ENCODE measurements around the gene ARHGEF7. TPM values are rescaled to one million over a fixed set of nuclear protein-coding genes. Genes with fewer than 3 reads are reported as not detected.

The ARHGEF7 gene
- total RNA-seq, 4 donors from 2014 or later, result 11.5 to 57.2 (median 36.5) TPM

- TF ChIP-seq CTCF (IDR thresholded peaks at IDR 0.05) (no peak), POLR2A (IDR thresholded peaks at IDR 0.05) (no peak)
- intact Hi-C loops (cut with DNase I), result no loop called here
- peaks cover 0 to 63% (median 3%) of the 10 kb centered on the region in 4 donors for H3K27me3 ChIP-seq
- no peak for DNase-seq
- H3K9me3 ChIP-seq, result no peaks in the 10 kb centered on the region
- no peak overlapping the region for H3K4me3 ChIP-seq
- 100% methylated on average over 1 of the region's 9 CpGs; no CpG with 5 or more reads in 1 of the 2 donors for WGBS, 2 donors
- no peak overlapping the region for H3K27ac ChIP-seq
- no peaks in the 10 kb centered on the region for H3K36me3 ChIP-seq
- no peaks in the 10 kb centered on the region for H3K4me1 ChIP-seq
Measured at GRCh38 chr13:111093634-111094033, 21.5 kb upstream of the ARHGEF7 start.

- Histone ChIP-seq H3K4me3 (no peak overlapping the region), H3K9me3 (no peaks in the 10 kb centered on the region), H3K27ac (no peak overlapping the region), H3K4me1 (no peaks in the 10 kb centered on the region), H3K36me3 (no peaks in the 10 kb centered on the region), H3K27me3 (peaks cover 0 to 67% (median 3%) of the 10 kb centered on the region in 4 donors)
- intact Hi-C loops (cut with DNase I), result no loop called here
- 58 to 64% methylated on average over 20 to 24 of the region's 30 CpGs for WGBS, 2 donors
- no peak for DNase-seq
- no peak for TF ChIP-seq CTCF (IDR thresholded peaks at IDR 0.05)
- TF ChIP-seq POLR2A (IDR thresholded peaks at IDR 0.05), result no peak
Measured at GRCh38 chr13:111095031-111095840, 19.9 kb upstream of the ARHGEF7 start.

GRCh38 chr13:111095911-111096501, 19.1 kb upstream of the ARHGEF7 start:
- TF ChIP-seq CTCF (IDR thresholded peaks at IDR 0.05), result no peak
- Histone ChIP-seq H3K27me3 (peaks cover 0 to 75% (median 3%) of the 10 kb centered on the region in 4 donors), H3K36me3 (no peaks in the 10 kb centered on the region), H3K4me1 (no peaks in the 10 kb centered on the region), H3K27ac (no peak overlapping the region), H3K9me3 (no peaks in the 10 kb centered on the region), H3K4me3 (no peak overlapping the region)
- DNase-seq, result no peak
- WGBS, 2 donors, result 62 to 72% methylated on average over 9 of the region's 9 CpGs
- intact Hi-C loops (cut with DNase I), result no loop called here

- peaks cover 0 to 50% (median 3%) of the 10 kb centered on the region in 4 donors for H3K27me3 ChIP-seq
- no peaks in the 10 kb centered on the region for H3K36me3 ChIP-seq
- peaks cover 0 to 10% (median 0%) of the 10 kb centered on the region in 3 donors for H3K9me3 ChIP-seq
- no peaks in the 10 kb centered on the region for H3K4me1 ChIP-seq
- no peak for TF ChIP-seq CTCF (IDR thresholded peaks at IDR 0.05)
- no peak for TF ChIP-seq POLR2A (IDR thresholded peaks at IDR 0.05)
- WGBS, 2 donors, result 44% methylated on average over 1 of the region's 1 CpG
- intact Hi-C loops (cut with DNase I), result no loop called here
- H3K27ac ChIP-seq, result no peak overlapping the region
- H3K4me3 ChIP-seq, result no peak overlapping the region
- DNase-seq, result no peak
Measured at GRCh38 chr13:111099290-111099689, 15.8 kb upstream of the ARHGEF7 start.

- peaks cover 0 to 66% (median 0%) of the 10 kb centered on the region in 4 donors for H3K27me3 ChIP-seq
- no peak overlapping the region for H3K27ac ChIP-seq
- no peak for DNase-seq
- TF ChIP-seq CTCF (IDR thresholded peaks at IDR 0.05) (no peak), POLR2A (IDR thresholded peaks at IDR 0.05) (no peak)
- H3K4me3 ChIP-seq, result no peak overlapping the region
- 47 to 71% methylated on average over 2 of the region's 2 CpGs for WGBS, 2 donors
- H3K9me3 ChIP-seq, result no peaks in the 10 kb centered on the region
- no peaks in the 10 kb centered on the region for H3K36me3 ChIP-seq
- intact Hi-C loops (cut with DNase I), result no loop called here
- H3K4me1 ChIP-seq, result peaks cover 0 to 12% (median 0%) of the 10 kb centered on the region in 3 donors
Measured at GRCh38 chr13:111110054-111110453, 5.1 kb upstream of the ARHGEF7 start.
